Measurements from ENCODE around the gene MPRIP.

DNA sequence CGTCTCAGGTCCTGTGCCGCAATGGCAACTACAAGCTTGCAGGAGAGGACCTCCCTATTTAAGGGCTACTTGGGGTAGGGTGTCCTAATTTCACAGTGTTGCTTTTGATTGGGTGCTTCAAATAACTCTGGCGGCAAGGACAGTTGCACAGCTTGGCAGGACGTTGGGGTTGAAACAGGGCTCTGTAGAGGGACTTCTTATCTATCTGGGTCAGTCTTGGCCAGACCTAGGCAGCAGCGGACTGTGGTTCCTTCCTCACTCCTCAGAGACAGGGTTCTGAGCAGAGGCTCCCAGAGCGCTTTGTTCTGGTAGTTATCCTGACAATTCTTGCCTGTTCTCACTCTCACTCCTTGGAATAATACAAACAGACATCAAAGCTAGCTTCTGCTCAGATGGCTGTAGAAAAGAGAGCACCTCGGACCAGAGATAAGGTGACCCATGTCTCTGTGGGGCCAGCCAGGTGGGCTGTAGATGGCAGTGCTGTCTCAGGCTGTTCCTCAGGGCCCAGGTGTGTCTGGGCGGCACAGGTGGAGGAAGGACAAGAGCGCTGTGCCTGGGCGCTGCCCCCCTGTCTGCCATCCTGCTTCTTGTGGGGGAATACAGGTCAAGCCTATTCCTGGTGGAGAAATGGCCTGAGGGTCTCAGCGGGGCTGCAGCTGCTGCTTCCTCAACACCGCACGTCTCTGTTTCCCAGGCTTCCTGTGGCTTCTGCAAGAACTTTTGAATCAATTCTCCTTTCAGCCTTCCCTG, 102.8 kb downstream of the MPRIP start:
- TF ChIP-seq, protein P1, sequence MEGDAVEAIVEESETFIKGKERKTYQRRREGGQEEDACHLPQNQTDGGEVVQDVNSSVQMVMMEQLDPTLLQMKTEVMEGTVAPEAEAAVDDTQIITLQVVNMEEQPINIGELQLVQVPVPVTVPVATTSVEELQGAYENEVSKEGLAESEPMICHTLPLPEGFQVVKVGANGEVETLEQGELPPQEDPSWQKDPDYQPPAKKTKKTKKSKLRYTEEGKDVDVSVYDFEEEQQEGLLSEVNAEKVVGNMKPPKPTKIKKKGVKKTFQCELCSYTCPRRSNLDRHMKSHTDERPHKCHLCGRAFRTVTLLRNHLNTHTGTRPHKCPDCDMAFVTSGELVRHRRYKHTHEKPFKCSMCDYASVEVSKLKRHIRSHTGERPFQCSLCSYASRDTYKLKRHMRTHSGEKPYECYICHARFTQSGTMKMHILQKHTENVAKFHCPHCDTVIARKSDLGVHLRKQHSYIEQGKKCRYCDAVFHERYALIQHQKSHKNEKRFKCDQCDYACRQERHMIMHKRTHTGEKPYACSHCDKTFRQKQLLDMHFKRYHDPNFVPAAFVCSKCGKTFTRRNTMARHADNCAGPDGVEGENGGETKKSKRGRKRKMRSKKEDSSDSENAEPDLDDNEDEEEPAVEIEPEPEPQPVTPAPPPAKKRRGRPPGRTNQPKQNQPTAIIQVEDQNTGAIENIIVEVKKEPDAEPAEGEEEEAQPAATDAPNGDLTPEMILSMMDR (IDR thresholded peaks at IDR 0.05): no peak
- no peak for TF ChIP-seq POLR2A (IDR thresholded peaks at IDR 0.05)
